ENCODE measurements around the gene RNF41.

DNA sequence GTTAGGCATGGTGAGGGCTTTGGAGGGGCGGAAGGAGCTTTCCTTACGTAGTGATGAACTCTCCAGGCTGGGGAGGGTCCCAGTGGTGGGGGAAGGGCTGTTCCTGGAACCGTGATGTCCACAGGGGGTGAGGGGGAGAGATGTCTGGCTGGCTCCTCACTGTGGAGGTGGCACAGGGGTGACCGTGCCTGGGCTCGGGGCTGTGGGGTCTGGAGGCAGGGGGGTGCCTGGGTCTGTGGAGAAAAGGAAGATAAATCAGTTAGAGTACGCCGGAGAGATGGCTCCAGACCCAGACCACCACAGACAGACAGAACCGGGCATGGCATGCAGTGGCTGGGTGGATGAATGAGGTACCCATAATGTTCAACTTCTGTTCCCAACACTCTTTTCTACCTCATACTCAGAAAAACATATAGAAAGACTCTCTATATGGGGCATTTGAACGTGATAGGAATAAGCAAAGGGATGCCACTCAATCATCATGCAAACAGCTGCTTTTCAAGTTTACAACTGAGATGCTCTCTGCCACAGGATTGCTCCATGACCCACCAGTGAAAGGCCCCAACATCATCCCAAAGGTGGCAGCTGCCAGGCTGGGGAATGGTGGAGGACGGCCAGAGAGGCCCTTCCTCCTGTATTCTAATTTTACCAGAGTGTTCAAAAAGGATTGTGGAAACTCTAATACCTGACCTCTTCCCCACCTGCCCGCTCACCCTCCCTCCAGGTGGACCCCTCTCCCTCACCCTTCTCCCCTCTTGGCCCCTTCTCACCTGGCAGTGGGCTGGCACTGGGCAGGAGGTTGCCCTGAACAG, 58.0 kb downstream of the RNF41 start:
- TF ChIP-seq, protein P1, sequence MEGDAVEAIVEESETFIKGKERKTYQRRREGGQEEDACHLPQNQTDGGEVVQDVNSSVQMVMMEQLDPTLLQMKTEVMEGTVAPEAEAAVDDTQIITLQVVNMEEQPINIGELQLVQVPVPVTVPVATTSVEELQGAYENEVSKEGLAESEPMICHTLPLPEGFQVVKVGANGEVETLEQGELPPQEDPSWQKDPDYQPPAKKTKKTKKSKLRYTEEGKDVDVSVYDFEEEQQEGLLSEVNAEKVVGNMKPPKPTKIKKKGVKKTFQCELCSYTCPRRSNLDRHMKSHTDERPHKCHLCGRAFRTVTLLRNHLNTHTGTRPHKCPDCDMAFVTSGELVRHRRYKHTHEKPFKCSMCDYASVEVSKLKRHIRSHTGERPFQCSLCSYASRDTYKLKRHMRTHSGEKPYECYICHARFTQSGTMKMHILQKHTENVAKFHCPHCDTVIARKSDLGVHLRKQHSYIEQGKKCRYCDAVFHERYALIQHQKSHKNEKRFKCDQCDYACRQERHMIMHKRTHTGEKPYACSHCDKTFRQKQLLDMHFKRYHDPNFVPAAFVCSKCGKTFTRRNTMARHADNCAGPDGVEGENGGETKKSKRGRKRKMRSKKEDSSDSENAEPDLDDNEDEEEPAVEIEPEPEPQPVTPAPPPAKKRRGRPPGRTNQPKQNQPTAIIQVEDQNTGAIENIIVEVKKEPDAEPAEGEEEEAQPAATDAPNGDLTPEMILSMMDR (IDR thresholded peaks at IDR 0.05; ENCODE audit: insufficient read depth, low read length): no peak
- 0 out of 2 replicates have a peak, but pooled peaks have one; percentile 25 for TF ChIP-seq POLR2AphosphoS5 (IDR thresholded peaks at IDR 0.05; ENCODE audit: low read depth)
